ENCODE results near the gene HDAC6. TPM values are rescaled to one million over a fixed set of nuclear protein-coding genes. Genes with fewer than 3 reads are reported as not detected.

Gene HDAC6
- polyA plus RNA-seq, 1 donor from 2014 or later = 161 TPM

DNA sequence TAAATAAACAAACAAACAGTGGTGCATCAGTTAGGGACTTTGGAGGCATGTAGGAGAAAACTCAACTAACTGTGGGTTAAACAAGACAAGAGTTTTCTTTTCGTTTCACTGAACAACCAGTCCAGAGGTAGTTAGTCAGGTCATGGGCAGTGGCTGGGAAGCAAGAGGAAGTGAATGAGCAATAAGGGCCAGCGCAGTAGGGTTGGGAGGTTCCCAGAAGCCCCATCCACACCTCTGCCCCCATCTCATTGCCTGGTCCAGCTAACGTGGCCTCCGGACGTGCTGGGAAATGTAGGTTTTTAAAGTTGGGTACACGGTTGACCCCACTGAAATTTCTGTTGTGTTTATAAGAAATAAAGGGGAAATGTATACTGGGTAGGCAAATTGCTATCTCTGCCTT, 31.6 kb upstream of the HDAC6 start:
- Histone ChIP-seq H3K27ac (ENCODE audit: low read length) (no peak overlapping the region), H3K36me3 (ENCODE audit: insufficient read depth, low read length) (no peaks in the 10 kb centered on the region), H4K20me1 (ENCODE audit: insufficient read depth) (no peaks in the 10 kb centered on the region), H3K27me3 (ENCODE audit: insufficient read depth, low read depth, low read length) (no peaks in the 10 kb centered on the region), H3K9ac (ENCODE audit: low read length) (no peak overlapping the region), H3K9me3 (ENCODE audit: low read length) (no peaks in the 10 kb centered on the region), H3K4me2 (ENCODE audit: low read length) (no peak overlapping the region), H3F3A (ENCODE audit: insufficient read depth, low read length, poor library complexity, severe bottlenecking) (no peaks in the 10 kb centered on the region), H3K79me2 (replicated peaks; ENCODE audit: insufficient read depth, low read length) (no peaks in the 10 kb centered on the region), H3K9me2 (ENCODE audit: insufficient read depth, low read length) (no peaks in the 10 kb centered on the region), H3K4me3 (ENCODE audit: low read length) (no peak overlapping the region), H2AFZ (ENCODE audit: low read depth, low read length) (no peak overlapping the region)
- TF ChIP-seq, protein P1, sequence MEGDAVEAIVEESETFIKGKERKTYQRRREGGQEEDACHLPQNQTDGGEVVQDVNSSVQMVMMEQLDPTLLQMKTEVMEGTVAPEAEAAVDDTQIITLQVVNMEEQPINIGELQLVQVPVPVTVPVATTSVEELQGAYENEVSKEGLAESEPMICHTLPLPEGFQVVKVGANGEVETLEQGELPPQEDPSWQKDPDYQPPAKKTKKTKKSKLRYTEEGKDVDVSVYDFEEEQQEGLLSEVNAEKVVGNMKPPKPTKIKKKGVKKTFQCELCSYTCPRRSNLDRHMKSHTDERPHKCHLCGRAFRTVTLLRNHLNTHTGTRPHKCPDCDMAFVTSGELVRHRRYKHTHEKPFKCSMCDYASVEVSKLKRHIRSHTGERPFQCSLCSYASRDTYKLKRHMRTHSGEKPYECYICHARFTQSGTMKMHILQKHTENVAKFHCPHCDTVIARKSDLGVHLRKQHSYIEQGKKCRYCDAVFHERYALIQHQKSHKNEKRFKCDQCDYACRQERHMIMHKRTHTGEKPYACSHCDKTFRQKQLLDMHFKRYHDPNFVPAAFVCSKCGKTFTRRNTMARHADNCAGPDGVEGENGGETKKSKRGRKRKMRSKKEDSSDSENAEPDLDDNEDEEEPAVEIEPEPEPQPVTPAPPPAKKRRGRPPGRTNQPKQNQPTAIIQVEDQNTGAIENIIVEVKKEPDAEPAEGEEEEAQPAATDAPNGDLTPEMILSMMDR (IDR thresholded peaks at IDR 0.05; ENCODE audit: poor library complexity, severe bottlenecking) = no peak
- no peak for TF ChIP-seq MXI1 (conservative IDR thresholded peaks at IDR 0.05; ENCODE audit: poor library complexity, severe bottlenecking)
- no peak for TF ChIP-seq RAD21 (conservative IDR thresholded peaks at IDR 0.05)
- no peak for TF ChIP-seq EP300 (conservative IDR thresholded peaks at IDR 0.05; ENCODE audit: poor library complexity, severe bottlenecking)
- no peak for TF ChIP-seq EZH2 (IDR thresholded peaks at IDR 0.05; ENCODE audit: borderline replicate concordance, insufficient read depth, low read length, poor library complexity, severe bottlenecking)
- TF ChIP-seq POLR2AphosphoS5 (IDR thresholded peaks at IDR 0.05) = no peak
- TF ChIP-seq SMC3 (conservative IDR thresholded peaks at IDR 0.05; ENCODE audit: poor library complexity) = no peak
- TF ChIP-seq, protein P2, sequence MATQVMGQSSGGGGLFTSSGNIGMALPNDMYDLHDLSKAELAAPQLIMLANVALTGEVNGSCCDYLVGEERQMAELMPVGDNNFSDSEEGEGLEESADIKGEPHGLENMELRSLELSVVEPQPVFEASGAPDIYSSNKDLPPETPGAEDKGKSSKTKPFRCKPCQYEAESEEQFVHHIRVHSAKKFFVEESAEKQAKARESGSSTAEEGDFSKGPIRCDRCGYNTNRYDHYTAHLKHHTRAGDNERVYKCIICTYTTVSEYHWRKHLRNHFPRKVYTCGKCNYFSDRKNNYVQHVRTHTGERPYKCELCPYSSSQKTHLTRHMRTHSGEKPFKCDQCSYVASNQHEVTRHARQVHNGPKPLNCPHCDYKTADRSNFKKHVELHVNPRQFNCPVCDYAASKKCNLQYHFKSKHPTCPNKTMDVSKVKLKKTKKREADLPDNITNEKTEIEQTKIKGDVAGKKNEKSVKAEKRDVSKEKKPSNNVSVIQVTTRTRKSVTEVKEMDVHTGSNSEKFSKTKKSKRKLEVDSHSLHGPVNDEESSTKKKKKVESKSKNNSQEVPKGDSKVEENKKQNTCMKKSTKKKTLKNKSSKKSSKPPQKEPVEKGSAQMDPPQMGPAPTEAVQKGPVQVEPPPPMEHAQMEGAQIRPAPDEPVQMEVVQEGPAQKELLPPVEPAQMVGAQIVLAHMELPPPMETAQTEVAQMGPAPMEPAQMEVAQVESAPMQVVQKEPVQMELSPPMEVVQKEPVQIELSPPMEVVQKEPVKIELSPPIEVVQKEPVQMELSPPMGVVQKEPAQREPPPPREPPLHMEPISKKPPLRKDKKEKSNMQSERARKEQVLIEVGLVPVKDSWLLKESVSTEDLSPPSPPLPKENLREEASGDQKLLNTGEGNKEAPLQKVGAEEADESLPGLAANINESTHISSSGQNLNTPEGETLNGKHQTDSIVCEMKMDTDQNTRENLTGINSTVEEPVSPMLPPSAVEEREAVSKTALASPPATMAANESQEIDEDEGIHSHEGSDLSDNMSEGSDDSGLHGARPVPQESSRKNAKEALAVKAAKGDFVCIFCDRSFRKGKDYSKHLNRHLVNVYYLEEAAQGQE (IDR thresholded peaks at IDR 0.05; ENCODE audit: borderline replicate concordance) = no peak
- TF ChIP-seq TAF1 (IDR thresholded peaks at IDR 0.05; ENCODE audit: low read depth) = no peak

DNA sequence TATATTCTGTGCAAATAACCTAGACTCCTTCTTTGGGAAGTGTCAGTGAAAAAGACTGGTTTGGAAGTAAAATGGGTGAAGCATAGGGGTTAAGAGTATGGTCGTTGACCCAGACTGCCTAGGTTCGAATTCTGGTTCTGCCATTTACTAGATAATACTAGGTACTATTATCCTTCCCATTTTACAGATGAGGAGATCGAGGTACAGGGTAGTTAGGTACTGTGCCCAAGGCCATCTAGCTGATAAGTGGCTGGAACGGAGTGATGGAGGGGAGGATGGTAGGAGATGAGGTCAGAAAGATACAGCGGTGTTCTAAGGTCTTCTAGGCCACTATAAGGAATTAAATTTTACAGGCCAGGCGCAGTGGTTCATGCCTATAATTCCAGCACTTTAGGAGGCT, 29.3 kb upstream of the HDAC6 start:
- H2AFZ ChIP-seq (ENCODE audit: low read depth, low read length) = no peak overlapping the region
- H3K27me3 ChIP-seq (ENCODE audit: insufficient read depth, low read depth, low read length) = no peaks in the 10 kb centered on the region
- H3K9me3 ChIP-seq (ENCODE audit: low read length) = no peaks in the 10 kb centered on the region
- H3K36me3 ChIP-seq (ENCODE audit: insufficient read depth, low read length) = no peaks in the 10 kb centered on the region
- no peaks in the 10 kb centered on the region for H3K9me2 ChIP-seq (ENCODE audit: insufficient read depth, low read length)
- H3F3A ChIP-seq (ENCODE audit: insufficient read depth, low read length, poor library complexity, severe bottlenecking) = no peaks in the 10 kb centered on the region
- no peak overlapping the region for H3K9ac ChIP-seq (ENCODE audit: low read length)
- no peak overlapping the region for H3K4me2 ChIP-seq (ENCODE audit: low read length)
- TF ChIP-seq, protein P1 (IDR thresholded peaks at IDR 0.05; ENCODE audit: poor library complexity, severe bottlenecking) = no peak
- TF ChIP-seq, protein P2 (IDR thresholded peaks at IDR 0.05; ENCODE audit: borderline replicate concordance) = no peak
- TF ChIP-seq TAF1 (IDR thresholded peaks at IDR 0.05; ENCODE audit: low read depth) = no peak
- TF ChIP-seq EZH2 (IDR thresholded peaks at IDR 0.05; ENCODE audit: borderline replicate concordance, insufficient read depth, low read length, poor library complexity, severe bottlenecking) = no peak
- no peak for TF ChIP-seq MXI1 (conservative IDR thresholded peaks at IDR 0.05; ENCODE audit: poor library complexity, severe bottlenecking)
- TF ChIP-seq SMC3 (conservative IDR thresholded peaks at IDR 0.05; ENCODE audit: poor library complexity) = no peak
- no peak for TF ChIP-seq RAD21 (conservative IDR thresholded peaks at IDR 0.05)
- no peak overlapping the region for H3K4me3 ChIP-seq (ENCODE audit: low read length)
- H3K27ac ChIP-seq (ENCODE audit: low read length) = no peak overlapping the region
- H3K79me2 ChIP-seq (replicated peaks; ENCODE audit: insufficient read depth, low read length) = no peaks in the 10 kb centered on the region
- no peaks in the 10 kb centered on the region for H4K20me1 ChIP-seq (ENCODE audit: insufficient read depth)

All from neural cell (in vitro differentiated cells).